Loucy (cell line): Measurements from ENCODE around the gene SRD5A1.

ENCODE experiments used
- EZH2phosphoT487 ChIP-seq: fragments of 200-600 bp; IDR thresholded peaks from 2 replicates; pipeline ENCODE4 v1.6.1; 2018; ENCODE audit warnings: antibody characterized with exemption, mild to moderate bottlenecking, moderate library complexity, borderline replicate concordance
- TF ChIP-seq, protein P1 (sequence below): fragments of 200-600 bp; sonication (generic); conservative IDR thresholded peaks from 2 replicates; pipeline ENCODE4 v1.5.1; 2014; ENCODE audit warnings: mild to moderate bottlenecking, antibody characterized with exemption, low read length

DNA sequence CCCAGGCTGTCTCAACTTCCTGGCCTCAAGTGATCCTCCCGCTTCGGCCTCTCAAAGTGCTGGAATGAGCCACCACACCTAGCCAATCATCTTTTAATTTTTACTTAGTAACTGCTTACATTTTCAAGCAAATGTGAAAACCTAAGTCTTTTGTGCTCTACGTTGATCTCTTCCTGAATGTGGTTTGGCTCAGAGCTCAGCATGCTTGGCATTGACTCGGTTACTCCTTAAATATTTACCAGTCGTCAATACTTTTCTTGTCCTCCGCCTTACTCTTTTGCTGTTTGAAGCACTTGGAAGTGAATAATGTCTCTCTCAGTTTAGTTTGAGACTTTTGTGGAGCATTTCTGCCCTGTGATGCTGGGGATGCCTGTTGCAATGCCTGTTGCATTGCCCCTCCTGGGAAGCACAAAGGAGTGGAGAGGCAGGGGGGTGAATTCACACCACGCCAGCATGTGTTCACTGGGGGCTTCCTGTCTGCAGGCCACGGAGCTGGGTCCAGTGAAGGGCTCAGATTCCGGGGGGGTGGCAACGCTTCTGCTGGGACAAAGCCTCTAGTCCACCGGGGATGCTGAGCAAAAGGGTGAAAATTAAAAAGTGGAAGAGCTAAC lies 66.9 kb downstream of the SRD5A1 start:
- TF ChIP-seq, protein P1, sequence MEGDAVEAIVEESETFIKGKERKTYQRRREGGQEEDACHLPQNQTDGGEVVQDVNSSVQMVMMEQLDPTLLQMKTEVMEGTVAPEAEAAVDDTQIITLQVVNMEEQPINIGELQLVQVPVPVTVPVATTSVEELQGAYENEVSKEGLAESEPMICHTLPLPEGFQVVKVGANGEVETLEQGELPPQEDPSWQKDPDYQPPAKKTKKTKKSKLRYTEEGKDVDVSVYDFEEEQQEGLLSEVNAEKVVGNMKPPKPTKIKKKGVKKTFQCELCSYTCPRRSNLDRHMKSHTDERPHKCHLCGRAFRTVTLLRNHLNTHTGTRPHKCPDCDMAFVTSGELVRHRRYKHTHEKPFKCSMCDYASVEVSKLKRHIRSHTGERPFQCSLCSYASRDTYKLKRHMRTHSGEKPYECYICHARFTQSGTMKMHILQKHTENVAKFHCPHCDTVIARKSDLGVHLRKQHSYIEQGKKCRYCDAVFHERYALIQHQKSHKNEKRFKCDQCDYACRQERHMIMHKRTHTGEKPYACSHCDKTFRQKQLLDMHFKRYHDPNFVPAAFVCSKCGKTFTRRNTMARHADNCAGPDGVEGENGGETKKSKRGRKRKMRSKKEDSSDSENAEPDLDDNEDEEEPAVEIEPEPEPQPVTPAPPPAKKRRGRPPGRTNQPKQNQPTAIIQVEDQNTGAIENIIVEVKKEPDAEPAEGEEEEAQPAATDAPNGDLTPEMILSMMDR = no peak
- TF ChIP-seq EZH2phosphoT487 = no peak
